ENCODE measurements around the gene WDR7. TPM values are rescaled to one million over a fixed set of nuclear protein-coding genes. Genes with fewer than 3 reads are reported as not detected.

The WDR7 gene
- total RNA-seq, 2 donors from 2014 or later: 22.3 to 24.0 TPM

DNA sequence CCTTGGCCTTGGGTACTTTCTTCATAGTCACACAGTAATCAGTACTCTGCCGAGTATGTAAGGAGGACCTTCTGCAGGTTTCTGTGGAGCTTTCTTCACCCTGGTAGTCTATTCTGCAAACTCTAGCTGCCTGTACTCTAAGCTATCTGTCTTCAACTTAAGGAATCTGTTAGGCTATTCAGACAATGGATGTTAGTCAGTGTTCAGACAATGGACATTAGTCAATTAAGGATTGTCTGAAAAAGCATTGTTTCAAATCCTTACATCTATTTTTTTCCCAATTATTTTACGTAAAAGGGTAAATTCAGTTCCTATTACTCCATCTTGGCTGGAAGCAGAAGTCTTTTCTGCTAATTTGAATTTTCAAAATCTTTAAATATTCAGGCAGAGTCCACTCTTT, 75.7 kb downstream of the WDR7 start:
- no peaks in the 10 kb centered on the region for H3K4me1 ChIP-seq
- no peaks in the 10 kb centered on the region for H3K27me3 ChIP-seq
- no peak overlapping the region for H3K4me3 ChIP-seq

DNA sequence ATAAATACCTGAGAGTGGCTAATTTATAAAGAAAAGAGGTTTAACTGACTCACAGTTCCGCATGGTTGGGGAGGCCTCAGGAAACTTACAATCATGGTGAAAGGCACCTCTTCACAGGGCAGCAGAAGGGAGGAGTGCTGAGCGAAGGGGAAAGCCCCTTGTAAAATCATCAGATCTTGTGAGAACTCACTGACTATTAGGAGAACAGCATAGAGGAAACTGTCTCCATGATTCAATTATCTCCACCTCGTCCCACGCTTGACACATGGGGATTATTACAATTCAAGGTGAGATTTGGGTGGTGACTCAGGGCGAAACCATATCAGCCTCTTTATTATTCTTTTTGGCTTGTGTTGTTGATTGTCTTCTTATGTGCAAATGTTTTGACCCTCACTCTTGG, 76.2 kb downstream of the WDR7 start:
- Histone ChIP-seq H3K4me1 (no peaks in the 10 kb centered on the region), H3K9me3 (peaks cover 0 to 5% of the 10 kb centered on the region in 2 donors), H3K36me3 (no peaks in the 10 kb centered on the region), H3K27ac (no peak overlapping the region), H3K4me3 (no peak overlapping the region), H3K27me3 (no peaks in the 10 kb centered on the region)
- no peak for DNase-seq (ENCODE audit: low spot score)
- TF ChIP-seq, protein P1, sequence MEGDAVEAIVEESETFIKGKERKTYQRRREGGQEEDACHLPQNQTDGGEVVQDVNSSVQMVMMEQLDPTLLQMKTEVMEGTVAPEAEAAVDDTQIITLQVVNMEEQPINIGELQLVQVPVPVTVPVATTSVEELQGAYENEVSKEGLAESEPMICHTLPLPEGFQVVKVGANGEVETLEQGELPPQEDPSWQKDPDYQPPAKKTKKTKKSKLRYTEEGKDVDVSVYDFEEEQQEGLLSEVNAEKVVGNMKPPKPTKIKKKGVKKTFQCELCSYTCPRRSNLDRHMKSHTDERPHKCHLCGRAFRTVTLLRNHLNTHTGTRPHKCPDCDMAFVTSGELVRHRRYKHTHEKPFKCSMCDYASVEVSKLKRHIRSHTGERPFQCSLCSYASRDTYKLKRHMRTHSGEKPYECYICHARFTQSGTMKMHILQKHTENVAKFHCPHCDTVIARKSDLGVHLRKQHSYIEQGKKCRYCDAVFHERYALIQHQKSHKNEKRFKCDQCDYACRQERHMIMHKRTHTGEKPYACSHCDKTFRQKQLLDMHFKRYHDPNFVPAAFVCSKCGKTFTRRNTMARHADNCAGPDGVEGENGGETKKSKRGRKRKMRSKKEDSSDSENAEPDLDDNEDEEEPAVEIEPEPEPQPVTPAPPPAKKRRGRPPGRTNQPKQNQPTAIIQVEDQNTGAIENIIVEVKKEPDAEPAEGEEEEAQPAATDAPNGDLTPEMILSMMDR (IDR thresholded peaks at IDR 0.05): no peak

More for the DNA sequence above, 75.7 kb downstream of the WDR7 start:
- TF ChIP-seq, protein P1 (IDR thresholded peaks at IDR 0.05): no peak
- peaks cover 0 to 5% of the 10 kb centered on the region in 2 donors for H3K9me3 ChIP-seq
- no peaks in the 10 kb centered on the region for H3K36me3 ChIP-seq
- H3K27ac ChIP-seq: no peak overlapping the region
- DNase-seq (ENCODE audit: low spot score): no peak

DNA sequence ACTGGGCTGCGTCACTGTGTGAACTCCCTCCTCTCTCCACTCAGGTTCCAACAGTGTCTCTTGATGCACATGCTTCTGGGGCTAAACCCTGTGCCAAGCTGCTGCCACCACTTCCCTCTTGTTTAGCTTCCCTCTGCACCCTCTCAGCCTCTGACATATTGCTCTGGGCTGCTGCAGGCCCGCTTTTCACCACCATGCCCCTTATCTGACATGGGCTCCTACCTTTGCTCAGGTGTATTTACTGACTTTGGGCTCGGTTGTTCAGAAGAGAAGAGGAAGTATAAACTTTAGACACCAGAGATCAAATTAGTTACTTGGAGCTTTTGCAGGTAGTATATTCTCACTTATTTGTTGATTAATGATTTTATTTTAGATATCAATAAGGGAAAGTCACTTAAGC, 77.6 kb downstream of the WDR7 start:
- Histone ChIP-seq H3K9me3 (peaks cover 0 to under 1% of the 10 kb centered on the region in 2 donors), H3K36me3 (peaks cover 8% of the 10 kb centered on the region), H3K27me3 (no peaks in the 10 kb centered on the region), H3K4me1 (no peaks in the 10 kb centered on the region), H3K27ac (no peak overlapping the region), H3K4me3 (no peak overlapping the region)
- TF ChIP-seq, protein P1 (IDR thresholded peaks at IDR 0.05): no peak
- DNase-seq (ENCODE audit: low spot score): no peak

DNA sequence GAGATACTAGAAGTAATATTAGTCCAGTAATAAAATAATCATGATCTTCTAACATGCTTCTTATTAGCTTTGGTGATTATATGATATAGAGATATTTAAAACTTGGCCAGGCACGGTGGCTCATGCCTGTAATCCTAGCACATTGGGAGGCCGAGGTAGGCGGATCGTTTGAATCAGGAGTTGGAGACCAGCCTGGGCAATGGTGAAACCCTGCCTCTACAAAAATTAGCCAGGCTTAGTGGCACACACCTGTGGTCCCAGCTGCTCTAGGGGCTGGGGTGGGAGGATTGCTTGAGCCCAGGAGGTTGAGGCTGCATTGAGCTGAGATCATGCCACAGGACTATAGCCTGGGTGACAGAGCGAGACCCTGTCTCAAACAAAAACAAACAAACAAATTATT, 87.0 kb downstream of the WDR7 start:
- Histone ChIP-seq H3K36me3 (peaks cover under 1% of the 10 kb centered on the region), H3K9me3 (no peaks in the 10 kb centered on the region), H3K27ac (no peak overlapping the region), H3K4me1 (no peaks in the 10 kb centered on the region), H3K4me3 (no peak overlapping the region), H3K27me3 (no peaks in the 10 kb centered on the region)
- TF ChIP-seq, protein P1 (IDR thresholded peaks at IDR 0.05): no peak
- DNase-seq (ENCODE audit: low spot score): no peak

DNA sequence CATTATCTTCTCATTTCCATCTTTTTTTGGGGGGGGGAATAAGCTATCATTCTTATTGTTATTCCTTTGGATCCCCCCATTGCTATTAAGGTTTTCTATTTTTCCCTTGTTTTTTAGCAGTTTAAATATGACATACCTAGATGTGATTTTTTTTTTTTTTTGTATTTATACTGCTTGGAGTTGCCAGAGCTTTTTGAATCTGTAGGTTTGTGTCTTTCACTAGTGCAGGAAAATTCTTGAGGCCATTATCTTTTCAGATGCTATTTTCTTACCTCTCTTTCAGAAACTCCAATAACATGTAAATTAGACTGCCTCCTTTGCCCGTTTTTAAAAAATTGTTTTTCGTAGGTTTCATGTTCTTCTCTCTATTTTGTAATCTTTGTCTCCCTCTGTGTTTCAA, 88.6 kb downstream of the WDR7 start:
- no peaks in the 10 kb centered on the region for H3K36me3 ChIP-seq
- no peak overlapping the region for H3K4me3 ChIP-seq
- DNase-seq (ENCODE audit: low spot score): no peak
- H3K4me1 ChIP-seq: no peaks in the 10 kb centered on the region
- no peak overlapping the region for H3K27ac ChIP-seq
- TF ChIP-seq, protein P1 (IDR thresholded peaks at IDR 0.05): no peak
- no peaks in the 10 kb centered on the region for H3K9me3 ChIP-seq
- no peaks in the 10 kb centered on the region for H3K27me3 ChIP-seq

DNA sequence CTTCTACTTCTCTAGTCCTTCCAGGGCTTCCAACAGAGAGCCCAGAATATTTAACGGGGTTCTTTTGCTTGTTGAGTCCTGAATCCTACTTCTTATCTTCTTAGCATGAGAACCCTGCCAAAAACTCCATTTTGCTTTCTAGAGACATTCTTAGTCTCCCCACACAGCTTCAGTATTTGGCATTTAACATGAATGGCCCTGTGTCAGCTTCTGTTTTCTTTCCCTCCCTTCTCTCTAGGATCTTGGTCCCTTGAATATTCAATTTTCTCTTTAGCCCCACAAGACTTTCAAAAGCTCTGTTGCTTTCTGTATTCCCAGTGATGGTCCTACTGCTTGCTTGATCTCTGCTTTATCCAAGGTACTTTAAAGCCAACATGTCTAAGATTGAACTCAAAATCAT, 89.5 kb downstream of the WDR7 start:
- H3K9me3 ChIP-seq: no peaks in the 10 kb centered on the region
- DNase-seq (ENCODE audit: low spot score): no peak
- no peaks in the 10 kb centered on the region for H3K36me3 ChIP-seq
- no peaks in the 10 kb centered on the region for H3K27me3 ChIP-seq
- TF ChIP-seq, protein P1 (IDR thresholded peaks at IDR 0.05): no peak
- peaks cover 0 to 6% of the 10 kb centered on the region in 2 donors for H3K4me1 ChIP-seq
- H3K27ac ChIP-seq: no peak overlapping the region
- H3K4me3 ChIP-seq: no peak overlapping the region

Measured in right atrium auricular region (tissue), 2 donors.